Lower leg skin (tissue), 4 donors: Measurements from ENCODE around the gene PILRB. TPM values are rescaled to one million over a fixed set of nuclear protein-coding genes. Genes with fewer than 3 reads are reported as not detected.
A peak's percentile ranks its signal among the peaks of the same experiment; 100 is the strongest.
"Not testable (repeated sequence)": the region's sequence is repeated elsewhere in the genome, so short reads cannot be mapped to it uniquely, and the experiment has no call there.

ENCODE experiments used
- DNase-seq, 2 donors: peaks; one replicate each; pipeline ENCODE4 v3.0.0-alpha.2; 2019; ENCODE audit warnings: low spot score in 2 of 2
- H3K4me3 ChIP-seq: fragments of 200-600 bp; sonication (generic); 2 replicates; pipeline ENCODE4 v1.5.1; 2017; ENCODE audit warnings: mild to moderate bottlenecking, low read depth; ENCODE audit not compliant: poor library complexity, severe bottlenecking
- POLR2A ChIP-seq, 2 donors: fragments of 450-650 bp; IDR thresholded peaks; one replicate each; pipeline ENCODE4 v1.6.1; 2016 to 2017; ENCODE audit warnings: antibody characterized with exemption in 2 of 2, mild to moderate bottlenecking in 1 of 2, moderate library complexity in 1 of 2
- WGBS, 2 donors: methylation state at CpG; one replicate each; pipeline ENCODE4 v1.1.5; 2018; 5-methylcytosine and 5-hydroxymethylcytosine counted together
- intact Hi-C: fragments of 100-400 bp; cut with DNase I; formaldehyde crosslinking; loops from one replicate; pipeline ENCODE4 v1.15.0; 2023; ENCODE audit warnings: low total_unique reads
- total RNA-seq, 4 donors: library from RNA; depleted of rRNA; stranded (reverse); fragments of >200 nt; gene quantifications; one replicate each; pipeline ENCODE4 v1.1.0, GENCODE V29; 2016
- TF ChIP-seq, protein P1 (sequence below), 3 donors: fragments of 450-650 bp; IDR thresholded peaks; one replicate each; pipeline ENCODE4 v1.5.1; 2016; ENCODE audit warnings: antibody characterized with exemption in 3 of 3, mild to moderate bottlenecking in 3 of 3, moderate library complexity in 2 of 3

Gene PILRB
- total RNA-seq, 4 donors from 2014 or later: 33.3 to 86.8 (median 47.3) TPM

DNA sequence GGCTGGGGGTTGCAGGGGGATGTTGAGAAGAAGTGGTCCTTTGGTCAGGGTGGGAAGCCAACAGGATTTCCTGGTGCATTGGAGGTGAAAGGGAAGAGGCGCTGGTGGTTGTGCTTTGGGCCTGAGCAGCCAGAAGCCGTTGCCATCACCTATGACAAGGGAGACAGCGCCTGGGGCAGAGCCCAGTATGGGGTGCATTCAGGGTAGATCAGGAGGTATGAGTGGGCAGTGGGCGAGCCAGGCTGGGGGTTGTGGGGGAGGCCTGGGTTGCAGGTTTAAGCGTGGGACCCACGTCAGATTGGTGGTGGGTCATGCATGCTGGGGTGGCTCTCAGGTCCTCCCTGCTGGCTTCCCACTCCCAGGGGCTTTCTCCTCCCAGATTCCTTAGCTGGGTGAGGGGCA, 6.3 kb upstream of the PILRB start:
- no peak for DNase-seq
- H3K4me3 ChIP-seq: no peak overlapping the region
- no peak for TF ChIP-seq POLR2A (IDR thresholded peaks at IDR 0.05)
- TF ChIP-seq, protein P1, sequence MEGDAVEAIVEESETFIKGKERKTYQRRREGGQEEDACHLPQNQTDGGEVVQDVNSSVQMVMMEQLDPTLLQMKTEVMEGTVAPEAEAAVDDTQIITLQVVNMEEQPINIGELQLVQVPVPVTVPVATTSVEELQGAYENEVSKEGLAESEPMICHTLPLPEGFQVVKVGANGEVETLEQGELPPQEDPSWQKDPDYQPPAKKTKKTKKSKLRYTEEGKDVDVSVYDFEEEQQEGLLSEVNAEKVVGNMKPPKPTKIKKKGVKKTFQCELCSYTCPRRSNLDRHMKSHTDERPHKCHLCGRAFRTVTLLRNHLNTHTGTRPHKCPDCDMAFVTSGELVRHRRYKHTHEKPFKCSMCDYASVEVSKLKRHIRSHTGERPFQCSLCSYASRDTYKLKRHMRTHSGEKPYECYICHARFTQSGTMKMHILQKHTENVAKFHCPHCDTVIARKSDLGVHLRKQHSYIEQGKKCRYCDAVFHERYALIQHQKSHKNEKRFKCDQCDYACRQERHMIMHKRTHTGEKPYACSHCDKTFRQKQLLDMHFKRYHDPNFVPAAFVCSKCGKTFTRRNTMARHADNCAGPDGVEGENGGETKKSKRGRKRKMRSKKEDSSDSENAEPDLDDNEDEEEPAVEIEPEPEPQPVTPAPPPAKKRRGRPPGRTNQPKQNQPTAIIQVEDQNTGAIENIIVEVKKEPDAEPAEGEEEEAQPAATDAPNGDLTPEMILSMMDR (IDR thresholded peaks at IDR 0.05): no peak
- intact Hi-C loops: no loop called here
- 80 to 86% methylated on average over 6 of the region's 6 CpGs for WGBS, 2 donors

DNA sequence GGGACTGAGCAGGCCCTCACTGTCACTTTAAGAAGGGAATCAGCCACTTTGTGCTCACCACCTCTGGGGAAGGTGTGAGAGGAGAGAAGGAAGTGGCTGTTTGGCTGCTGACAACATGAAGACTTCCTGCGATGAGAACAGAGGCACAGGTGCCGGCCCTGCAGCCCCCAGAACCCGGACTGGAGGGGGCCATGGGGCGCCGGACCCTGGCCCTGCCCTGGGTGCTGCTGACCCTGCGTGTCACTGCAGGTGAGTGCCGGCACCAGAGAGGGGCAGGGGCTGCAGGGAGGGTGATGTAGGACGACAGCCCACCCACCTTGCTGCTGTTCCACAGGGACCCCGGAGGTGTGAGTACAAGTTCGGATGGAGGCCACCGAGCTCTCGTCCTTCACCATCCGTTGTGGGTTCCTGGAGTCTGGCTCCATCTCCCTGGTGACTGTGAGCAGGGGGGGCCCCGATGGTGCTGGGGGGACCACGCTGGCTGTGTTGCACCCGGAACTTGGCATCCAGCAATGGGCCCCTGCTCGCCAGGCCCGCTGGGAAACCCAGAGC, 5.6 kb upstream of the PILRB start:
- intact Hi-C loops, H3K4me3 ChIP-seq: not testable (repeated sequence)
- WGBS, 2 donors: 89 to 92% methylated on average over 10 to 18 of the region's 18 CpGs
- peak in 1 of 2 donors; percentile 76 for DNase-seq

DNA sequence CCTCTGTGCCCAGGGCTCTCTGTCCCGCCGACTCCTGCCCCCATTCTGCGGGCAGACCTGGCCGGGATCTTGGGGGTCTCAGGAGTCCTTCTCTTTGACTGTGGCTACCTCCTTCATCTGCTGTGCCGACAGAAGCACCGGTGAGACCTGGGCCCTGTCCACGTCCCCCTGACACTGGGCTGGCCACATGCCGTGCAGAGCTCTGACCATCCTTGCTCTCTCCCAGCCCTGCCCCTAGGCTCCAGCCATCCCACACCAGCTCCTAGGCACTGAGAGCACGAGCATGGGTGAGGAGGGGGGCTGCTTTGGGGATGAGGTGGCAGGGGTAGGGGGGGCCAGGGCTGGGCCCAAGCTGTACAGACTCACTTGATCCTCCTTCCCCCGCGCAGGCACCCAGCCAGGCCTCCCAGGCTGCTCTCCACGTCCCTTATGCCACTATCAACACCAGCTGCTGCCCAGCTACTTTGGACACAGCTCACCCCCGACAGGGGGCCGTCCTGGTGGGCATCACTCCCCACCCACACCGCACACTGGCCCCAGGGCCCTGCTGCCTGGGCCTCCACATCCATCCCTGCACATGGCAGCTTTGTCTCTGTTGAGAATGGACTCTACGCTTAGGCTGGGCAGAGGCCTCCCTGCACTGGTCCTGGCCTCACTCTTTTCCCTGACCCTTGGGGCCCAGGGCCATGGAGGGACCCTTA, 4.8 kb upstream of the PILRB start:
- 90 to 91% methylated on average over 12 to 13 of the region's 16 CpGs for WGBS, 2 donors
- H3K4me3 ChIP-seq: no peak overlapping the region
- TF ChIP-seq, protein P1 (IDR thresholded peaks at IDR 0.05): no peak
- TF ChIP-seq POLR2A (IDR thresholded peaks at IDR 0.05): no peak
- intact Hi-C loops: no loop called here
- DNase-seq: peak in 1 of 2 donors; percentile 68

GRCh38 chr7:100353685-100354330, 4.1 kb upstream of the PILRB start:
- no peak for TF ChIP-seq POLR2A (IDR thresholded peaks at IDR 0.05)
- TF ChIP-seq, protein P1 (IDR thresholded peaks at IDR 0.05): no peak
- H3K4me3 ChIP-seq: no peak overlapping the region
- DNase-seq: peak in 1 of 2 donors; percentile 79
- WGBS, 2 donors: 80 to 87% methylated on average over 6 of the region's 6 CpGs
- intact Hi-C loops: no loop called here

- 87 to 90% methylated on average over 5 to 8 of the region's 8 CpGs for WGBS, 2 donors
- intact Hi-C loops: no loop called here
- no peak for TF ChIP-seq POLR2A (IDR thresholded peaks at IDR 0.05)
- TF ChIP-seq, protein P1 (IDR thresholded peaks at IDR 0.05): no peak
- H3K4me3 ChIP-seq: no peak overlapping the region
- no peak for DNase-seq
Measured at GRCh38 chr7:100356416-100357068, 1.4 kb upstream of the PILRB start.

DNA sequence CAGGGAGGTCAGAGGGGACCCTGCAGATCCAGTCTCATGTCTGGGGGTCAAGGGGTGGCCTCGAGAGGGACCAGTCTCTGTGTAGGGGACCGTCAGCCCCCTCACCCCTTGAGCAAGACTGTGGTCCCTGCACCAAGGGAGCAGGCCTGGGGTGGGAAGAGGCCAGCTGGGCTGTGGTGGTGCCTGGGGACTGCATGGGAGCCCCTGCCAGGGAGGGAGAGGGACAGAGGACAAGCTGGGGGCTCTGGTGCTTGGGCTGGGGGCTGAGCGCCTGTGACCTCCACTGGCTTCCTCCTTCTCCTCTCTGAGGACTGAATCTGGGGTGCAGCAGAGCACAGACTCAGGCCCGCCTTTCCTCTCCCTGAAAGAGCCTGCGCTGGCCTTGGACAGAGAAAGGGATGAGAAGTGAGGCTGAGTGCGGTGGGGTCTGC, 771 bp upstream of the PILRB start:
- intact Hi-C loops: no loop called here
- TF ChIP-seq, protein P1 (IDR thresholded peaks at IDR 0.05): no peak
- TF ChIP-seq POLR2A (IDR thresholded peaks at IDR 0.05): no peak
- WGBS, 2 donors: 89 to 92% methylated on average over 6 of the region's 6 CpGs
- DNase-seq: no peak
- no peak overlapping the region for H3K4me3 ChIP-seq
